ENCODE measurements around the gene BEAN1.
"Not testable (repeated sequence)": the region's sequence is repeated elsewhere in the genome, so short reads cannot be mapped to it uniquely, and the experiment has no call there.

Gene BEAN1

DNA sequence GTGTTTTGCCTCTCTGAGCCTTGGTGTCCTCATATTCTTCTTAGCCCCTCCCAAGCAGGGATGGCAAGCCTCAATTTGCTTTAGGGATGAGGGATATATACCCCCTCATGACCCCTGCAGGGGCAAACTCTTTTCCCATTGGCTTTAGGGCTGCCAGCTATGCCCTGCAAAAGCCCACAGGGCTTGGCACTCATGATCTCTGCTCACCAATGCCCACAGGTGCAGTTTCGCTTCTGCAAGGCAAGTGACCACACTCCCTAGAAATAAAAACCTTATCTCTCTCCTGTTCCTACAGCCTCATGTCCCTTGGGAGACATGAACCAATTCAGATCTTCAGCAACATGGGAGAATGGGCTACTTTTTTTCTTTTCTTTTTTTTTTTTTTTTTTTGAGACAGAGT lies 8.8 kb downstream of the BEAN1 start:
- DNase-seq (ENCODE audit: low read depth, low spot score): no peak
- no peak overlapping the region for H3K4me3 ChIP-seq (ENCODE audit: low read length)

DNA sequence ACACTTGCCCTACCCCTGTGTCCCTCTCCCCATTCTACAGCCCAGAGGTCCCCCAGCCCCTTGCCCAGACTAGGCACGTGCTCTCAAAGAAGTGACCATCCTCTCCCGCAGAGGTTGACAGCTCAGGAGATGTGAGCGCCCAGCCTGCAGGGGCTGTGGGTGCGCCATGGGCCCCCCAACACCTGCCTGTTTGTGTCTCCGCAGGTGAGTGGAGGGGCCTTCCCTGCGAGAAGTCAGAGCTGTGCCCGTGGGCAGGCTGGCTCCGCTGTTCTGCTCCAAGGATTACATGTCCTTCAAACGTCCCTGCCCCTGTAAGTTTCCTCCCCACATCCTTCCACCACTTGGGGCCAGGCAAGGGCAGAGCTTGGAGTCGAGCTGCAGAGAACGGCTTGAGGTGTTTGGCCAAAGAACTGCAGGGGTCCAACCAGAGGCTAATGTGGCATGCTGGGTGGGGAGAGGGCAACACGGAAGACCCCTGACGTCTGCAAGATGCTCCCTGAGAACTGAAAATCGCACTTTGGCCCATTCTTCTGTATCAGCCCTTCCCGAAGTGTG lies 10.4 kb downstream of the BEAN1 start:
- no peak overlapping the region for H3K4me3 ChIP-seq (ENCODE audit: low read length)
- no peak for DNase-seq (ENCODE audit: low read depth, low spot score)

DNA sequence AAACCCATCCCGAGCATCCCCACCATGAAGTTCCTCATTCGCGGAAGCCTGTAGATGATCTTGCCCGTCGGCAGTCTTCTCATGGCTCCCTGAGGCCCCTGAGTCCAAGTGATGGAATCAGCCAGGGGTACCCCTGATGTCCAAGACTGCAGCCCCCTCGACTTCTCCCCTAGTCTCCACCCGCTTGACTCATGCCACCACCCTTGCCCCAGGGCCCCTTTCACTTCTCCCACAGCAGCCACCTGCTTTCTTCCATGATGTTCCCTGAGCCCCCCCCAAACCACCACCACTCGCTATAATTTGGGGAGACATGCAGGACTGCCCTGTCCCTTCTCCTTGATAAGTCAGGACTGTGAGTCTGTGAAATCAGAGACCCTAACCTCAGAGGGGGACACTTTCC lies 11.4 kb downstream of the BEAN1 start:
- DNase-seq (ENCODE audit: low read depth, low spot score): no peak
- H3K4me3 ChIP-seq (ENCODE audit: low read length): no peak overlapping the region

DNA sequence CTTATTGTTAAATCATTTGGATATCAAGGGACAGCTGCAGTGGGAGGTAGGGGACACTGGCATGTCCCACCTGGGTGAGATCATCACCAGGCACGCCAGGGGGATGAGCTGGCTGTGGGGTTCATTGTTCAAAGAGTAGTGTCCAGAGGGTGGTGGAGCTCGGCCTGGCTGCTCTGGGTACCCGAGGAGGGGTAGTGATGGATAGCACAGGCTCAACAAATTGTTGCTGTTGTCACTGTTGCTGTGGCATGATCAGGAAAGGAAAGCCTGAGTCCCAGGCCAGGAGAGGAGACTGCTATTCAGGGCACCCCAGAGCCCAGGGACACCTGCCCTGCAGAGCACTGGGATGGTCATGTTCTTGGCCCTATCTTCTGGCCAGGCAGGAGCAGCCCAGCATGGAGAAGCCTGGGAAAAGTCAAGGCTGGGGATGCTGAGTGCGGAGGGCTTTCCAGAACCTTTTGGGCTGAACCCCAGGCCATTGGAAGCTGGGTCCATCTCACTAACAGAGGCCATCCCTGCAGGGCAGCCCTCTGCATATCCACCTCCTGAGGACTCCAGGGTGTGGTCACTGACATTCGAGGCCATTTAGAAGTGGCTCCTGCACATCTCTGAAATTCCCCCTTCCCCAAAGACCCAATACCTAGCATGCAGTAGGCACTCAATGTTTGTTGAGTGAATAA lies 12.1 kb downstream of the BEAN1 start:
- DNase-seq (ENCODE audit: low read depth, low spot score): no peak
- H3K4me3 ChIP-seq (ENCODE audit: low read length): no peak overlapping the region

DNA sequence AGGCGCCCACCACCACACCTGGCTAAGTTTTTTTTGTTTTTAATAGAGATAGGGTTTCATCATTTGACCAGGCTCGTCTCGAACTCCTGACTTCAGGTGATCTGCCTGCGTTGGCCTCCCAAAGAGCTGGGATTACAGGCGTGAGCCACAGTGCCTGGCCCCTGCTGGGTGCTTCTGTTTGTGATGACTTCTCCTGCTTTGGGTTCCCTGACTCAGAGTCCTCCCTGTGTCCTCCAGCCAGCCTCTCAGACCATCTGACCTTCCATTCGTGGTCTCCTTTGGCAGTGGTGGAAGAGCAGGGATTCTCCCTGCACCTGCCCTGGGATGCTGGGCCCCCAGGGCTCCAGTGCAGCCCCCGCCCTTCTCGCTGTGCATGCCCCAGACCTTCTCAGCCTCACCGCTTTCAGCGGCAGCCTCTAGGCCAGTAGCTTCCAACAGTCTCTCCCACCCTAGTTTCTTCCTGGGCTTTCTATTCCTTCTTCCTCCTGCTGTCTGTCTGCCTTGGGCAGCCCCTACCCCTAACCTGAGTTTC lies 13.2 kb downstream of the BEAN1 start:
- DNase-seq (ENCODE audit: low read depth, low spot score): no peak
- no peak overlapping the region for H3K4me3 ChIP-seq (ENCODE audit: low read length)

DNA sequence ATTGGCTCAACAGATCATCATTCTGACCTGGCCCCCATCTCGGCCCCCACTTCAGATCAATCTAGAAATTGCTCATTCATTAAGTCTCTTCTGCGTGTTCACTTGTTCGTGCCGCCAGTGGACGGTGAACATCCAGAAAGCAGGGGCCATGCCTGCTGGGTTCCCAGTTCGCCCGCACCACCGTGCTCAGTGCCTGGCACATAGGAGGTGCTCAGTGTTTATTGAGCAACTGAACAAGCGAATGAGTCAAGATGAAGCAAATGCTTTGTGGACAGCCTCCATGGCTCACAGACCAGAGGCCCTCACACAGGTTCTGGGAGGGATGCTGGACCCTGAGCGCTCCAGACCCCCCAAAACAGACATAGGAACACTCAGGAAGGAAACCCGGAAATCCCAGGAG lies 13.9 kb downstream of the BEAN1 start:
- no peak for DNase-seq (ENCODE audit: low read depth, low spot score)
- H3K4me3 ChIP-seq (ENCODE audit: low read length): no peak overlapping the region

DNA sequence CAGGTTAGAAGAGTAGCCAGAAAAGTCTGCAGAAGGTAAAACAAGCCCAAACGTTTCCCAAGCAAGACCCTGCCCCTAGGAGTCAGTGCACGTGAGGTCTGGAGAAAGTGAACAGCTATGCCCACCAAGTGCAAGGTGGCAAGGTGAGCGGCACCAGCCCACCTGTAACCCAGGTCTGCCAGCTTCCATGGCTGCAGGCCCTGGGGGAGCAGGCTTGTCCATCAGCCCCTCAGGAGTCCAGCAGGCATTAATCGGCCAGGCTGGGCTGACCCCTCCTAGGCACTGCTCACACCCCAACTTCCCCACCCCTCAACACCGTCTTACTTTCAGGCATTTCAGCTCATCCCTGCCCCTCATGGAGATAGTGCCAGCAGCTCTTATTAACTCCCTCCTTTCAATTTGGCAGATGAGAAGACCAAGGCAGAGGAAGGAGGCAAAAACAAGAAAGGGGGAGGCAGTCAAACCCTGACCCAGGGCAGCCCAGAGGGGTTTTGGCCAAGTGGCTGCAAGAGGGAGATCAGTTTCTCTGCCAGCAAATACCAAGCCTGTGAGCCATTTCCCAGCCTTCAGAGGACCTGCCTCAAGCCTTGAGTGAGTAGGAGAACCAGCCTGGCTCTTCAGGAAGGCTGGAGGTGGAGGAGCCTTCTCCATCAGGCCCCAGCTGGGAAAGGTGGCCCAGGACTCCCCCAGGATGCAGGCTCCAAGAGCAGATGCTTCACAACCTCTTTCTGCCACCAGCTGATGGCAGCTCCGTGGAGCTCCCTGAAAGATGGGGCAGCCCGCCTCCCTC lies 14.7 kb downstream of the BEAN1 start:
- DNase-seq (ENCODE audit: low read depth, low spot score): no peak
- H3K4me3 ChIP-seq (ENCODE audit: low read length): no peak overlapping the region

DNA sequence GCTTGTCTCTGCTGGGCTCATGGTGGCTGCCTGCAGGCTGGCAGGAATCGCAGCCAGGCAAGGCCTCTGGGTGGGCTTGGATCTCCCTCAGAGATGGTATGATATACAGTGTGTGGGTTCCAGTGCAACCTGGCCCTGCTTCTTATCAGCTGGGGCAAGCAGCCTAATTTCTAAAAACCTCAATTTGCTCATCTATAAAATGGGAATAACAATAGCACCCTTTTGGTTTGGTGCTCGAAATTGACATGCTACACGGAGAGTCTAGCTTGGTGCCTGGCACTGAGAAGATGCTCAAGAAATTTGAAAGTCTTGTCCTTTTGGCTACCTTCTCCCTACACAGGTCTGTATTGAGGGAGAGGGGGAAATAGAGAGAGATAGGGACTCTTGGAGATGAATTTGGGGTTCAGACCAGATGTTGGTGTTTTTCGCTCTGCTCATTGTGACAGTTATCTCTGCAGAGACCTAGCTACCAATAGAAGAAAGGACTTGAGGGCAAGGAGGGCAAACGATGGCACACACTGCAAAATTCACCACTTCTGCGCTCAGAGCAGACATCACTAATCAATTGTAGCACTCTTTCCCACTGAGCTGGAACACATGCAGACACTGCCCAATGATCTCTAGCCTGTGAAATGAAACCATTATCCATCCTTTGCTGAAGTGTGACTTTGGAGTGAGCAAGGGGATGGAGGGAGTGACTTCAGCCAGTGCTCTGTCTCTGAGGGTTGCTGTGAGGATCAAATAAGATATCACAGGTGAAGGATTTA lies 15.6 kb downstream of the BEAN1 start:
- DNase-seq (ENCODE audit: low read depth, low spot score): no peak
- H3K4me3 ChIP-seq (ENCODE audit: low read length): no peak overlapping the region

DNA sequence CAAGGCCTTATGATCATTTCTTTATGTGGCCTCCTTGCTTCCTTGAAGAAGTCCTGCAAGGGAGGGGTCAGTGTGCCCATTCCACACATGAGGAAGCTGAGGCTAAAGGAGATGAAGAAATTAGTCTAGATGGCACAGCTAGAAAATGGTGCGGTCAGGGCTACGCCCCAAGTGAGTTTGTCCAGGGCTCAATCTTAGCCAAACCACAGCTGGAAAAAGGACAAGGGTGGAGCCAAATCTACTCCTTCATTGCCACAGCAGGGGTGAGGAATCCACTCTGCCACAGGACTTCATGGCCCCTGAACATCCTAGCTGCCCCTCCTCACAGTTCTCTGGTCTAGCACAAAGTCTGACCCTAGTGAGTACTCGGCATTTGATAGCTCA lies 16.2 kb downstream of the BEAN1 start:
- no peak overlapping the region for H3K4me3 ChIP-seq (ENCODE audit: low read length)
- DNase-seq (ENCODE audit: low read depth, low spot score): no peak

DNA sequence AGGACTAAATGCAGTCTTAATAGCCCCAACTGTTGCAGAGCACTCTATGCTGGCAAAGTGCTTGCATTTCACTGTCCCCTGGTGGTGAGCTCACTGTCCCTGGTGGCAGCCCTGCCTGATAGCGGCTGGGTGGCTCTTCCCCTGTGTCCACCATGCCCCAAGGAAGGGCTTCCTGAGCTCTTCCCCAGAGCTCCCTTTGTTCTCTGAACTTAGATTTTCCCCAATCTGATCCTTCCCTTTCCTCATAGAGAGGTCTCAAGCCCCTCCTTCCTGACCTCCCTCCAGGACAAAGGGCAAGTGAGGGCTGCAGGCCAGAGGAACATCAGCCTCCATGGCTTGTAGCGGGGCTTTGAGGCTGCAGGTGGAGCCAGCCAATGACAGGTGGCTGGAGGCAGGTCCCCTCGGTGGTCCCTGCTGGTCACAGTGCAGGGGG lies 17.0 kb downstream of the BEAN1 start:
- DNase-seq (ENCODE audit: low read depth, low spot score): no peak
- no peak overlapping the region for H3K4me3 ChIP-seq (ENCODE audit: low read length)

DNA sequence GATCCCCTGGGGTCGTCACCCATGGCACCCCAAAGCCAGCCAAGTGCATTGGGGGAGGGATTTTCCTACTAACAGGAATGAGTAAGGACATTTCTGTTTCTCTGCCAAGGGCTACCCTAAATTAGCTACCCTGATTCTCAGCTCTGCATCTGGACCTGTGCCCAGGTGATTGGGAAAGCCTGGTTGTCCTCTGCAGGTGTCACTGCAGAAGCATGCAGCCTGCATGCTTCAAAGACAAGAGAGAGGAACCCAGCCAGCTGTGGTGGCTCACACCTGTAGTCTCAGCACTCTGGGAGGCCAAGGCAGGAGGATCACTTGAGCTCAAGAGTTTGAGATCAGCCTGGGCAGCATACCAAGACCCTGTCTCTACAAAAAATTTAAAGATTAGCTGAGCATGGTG lies 19.6 kb downstream of the BEAN1 start:
- no peak overlapping the region for H3K4me3 ChIP-seq (ENCODE audit: low read length)
- DNase-seq (ENCODE audit: low read depth, low spot score): no peak

DNA sequence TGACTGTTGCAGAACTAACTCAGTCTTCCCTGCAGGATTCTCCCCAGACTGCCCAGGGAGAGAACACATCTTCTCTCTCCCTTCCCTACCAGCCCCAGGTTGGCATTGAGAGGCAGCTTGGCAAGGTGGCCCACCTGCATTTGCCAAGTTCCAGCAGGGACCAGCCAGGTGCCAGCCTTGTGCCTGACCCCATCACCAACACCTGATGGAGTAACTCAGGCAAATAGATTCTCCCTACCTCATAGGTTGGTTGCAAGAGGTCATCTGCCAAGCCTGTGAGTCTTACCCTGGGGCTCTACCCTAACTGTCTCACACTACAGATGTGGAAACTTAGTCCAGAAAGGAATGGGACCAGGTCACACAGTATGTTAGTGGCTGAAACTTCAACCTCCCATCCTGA lies 20.4 kb downstream of the BEAN1 start:
- no peak overlapping the region for H3K4me3 ChIP-seq (ENCODE audit: low read length)
- DNase-seq (ENCODE audit: low read depth, low spot score): no peak

DNA sequence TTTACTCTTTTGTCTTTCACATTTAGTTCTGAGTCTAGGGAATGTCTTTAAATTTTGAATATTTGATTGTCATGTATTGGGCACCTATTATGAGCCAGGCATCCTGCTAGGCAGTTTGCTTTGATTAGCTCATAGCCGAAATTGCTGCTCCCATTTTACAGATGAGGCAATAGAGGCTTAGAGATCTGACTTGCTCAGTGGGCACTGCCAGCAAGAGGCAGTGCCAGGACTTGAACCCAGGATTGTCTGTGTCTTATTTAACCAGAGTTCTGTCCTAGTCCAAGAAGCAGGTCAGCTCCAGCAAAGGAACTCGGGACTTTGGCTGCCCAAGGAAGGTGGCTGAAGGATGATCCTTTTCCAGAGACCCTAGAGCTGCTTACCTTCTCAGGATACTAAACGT lies 24.5 kb downstream of the BEAN1 start:
- H3K4me3 ChIP-seq (ENCODE audit: low read length): no peak overlapping the region
- DNase-seq (ENCODE audit: low read depth, low spot score): no peak

DNA sequence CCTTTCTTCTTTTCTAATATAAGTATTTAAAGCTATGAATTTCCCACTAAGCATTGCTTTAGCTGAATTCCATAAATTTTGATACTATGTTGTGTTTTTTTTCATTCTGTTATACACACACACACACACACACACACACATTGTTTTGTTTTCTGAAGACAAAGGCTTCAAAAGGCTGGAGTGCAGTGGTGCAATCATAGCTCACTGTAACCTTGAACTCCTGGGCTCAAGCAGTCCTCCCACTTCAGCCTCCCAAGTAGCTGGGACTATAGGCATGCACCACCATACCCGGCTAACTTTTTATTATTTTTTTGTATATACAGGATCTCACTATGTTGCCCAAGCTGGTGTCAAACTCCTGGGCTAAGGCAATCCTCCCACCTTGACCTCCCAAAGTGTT lies 26.1 kb downstream of the BEAN1 start:
- not testable (repeated sequence) for DNase-seq (ENCODE audit: low read depth, low spot score); H3K4me3 ChIP-seq (ENCODE audit: low read length)

DNA sequence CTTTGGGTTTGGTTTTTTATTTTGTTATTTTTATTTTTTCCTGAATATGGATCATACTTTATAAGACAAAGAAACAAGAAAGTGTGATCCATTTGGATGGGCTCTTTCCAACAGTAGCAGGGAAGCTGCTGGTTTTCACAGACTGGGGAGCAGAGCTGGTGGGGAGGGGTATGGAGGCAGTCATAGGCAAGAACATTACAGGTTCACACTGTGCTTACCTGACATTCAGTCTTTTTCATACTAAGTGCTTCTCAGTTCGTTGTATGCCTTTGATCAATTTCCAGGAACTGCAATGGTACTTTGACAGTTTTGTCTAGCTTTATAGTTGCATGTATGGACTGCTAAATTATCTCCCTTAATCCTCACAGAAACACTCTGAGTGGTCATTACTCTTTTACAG lies 27.7 kb downstream of the BEAN1 start:
- DNase-seq (ENCODE audit: low read depth, low spot score): no peak
- no peak overlapping the region for H3K4me3 ChIP-seq (ENCODE audit: low read length)

DNA sequence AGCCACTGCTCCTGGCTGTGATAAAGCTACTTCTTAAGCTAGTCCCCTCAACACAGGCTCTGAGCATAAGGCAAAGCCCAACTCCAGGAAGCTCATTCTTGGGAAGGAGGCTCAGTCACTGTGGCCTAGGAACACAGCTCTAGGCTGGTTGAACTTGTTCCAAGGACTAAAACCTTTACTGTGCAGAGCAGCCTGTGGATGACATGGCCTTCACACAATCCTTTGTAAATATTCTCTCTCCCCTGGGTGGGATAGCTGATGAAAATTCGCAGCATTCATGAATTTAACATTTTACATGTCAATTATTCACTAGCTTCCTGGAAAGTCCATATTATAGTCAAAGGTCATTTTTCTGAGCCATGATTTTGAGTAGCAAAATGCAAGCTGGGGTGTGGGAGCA lies 28.9 kb downstream of the BEAN1 start:
- DNase-seq (ENCODE audit: low read depth, low spot score): no peak
- no peak overlapping the region for H3K4me3 ChIP-seq (ENCODE audit: low read length)

DNA sequence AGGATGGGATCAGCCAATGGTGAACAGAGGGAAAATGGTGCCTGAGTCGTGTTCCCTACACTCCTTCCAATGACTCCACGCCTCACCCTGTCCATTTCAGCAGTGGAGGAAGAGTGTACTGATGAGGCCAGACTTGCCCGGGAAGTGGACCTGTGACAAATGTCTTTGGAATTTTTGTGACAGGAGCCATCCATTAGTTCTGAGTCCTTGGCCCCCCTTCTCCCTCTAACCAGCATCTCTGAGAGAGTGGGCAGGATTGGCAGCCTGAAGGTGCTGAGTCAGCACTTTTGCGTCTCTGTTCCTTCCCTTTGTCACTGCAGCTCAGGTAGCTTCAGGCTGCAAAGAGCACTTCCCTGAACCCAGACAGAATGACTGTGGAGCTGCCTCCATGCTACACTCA lies 30.8 kb downstream of the BEAN1 start:
- no peak for DNase-seq (ENCODE audit: low read depth, low spot score)
- no peak overlapping the region for H3K4me3 ChIP-seq (ENCODE audit: low read length)

DNA sequence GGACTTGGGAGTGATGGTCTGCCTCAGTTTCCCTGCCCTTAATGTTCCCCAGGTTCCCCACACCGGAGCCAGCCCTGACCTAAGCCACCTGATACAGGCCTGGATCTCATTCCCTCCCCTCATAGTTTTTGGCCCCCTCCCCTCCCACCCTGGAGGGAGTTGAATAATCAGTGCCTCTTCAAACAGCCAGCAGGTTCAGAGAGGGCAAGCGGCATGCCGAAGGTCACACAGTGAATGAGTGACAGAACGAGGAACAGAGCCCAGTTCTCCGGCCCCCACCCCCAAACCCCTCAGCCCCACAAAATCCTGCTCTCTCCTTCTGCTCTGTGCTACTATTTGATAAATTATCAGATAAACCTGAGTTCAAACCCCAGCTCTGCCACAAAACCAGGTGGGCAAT lies 31.2 kb downstream of the BEAN1 start:
- DNase-seq (ENCODE audit: low read depth, low spot score): no peak
- no peak overlapping the region for H3K4me3 ChIP-seq (ENCODE audit: low read length)

DNA sequence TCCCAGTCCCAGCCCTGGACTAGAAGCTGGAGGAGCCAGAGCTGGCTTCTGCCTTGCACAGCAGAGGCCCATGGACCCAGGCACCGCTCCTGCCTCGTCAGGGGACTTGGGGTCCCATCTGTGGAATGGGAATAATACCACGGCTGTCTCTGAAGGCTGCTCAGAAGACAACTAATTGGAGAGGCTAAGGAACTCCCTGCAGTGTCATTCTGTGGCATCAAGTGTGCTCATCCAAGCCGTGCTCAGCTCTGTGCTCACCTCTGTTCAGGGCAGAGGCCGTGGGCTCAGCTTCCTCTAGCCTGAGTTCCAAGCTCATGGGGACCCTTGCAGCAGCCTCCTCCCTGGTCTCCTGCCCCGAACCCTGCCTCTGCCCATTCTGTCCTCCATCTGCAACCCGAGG lies 31.8 kb downstream of the BEAN1 start:
- DNase-seq (ENCODE audit: low read depth, low spot score): no peak

DNA sequence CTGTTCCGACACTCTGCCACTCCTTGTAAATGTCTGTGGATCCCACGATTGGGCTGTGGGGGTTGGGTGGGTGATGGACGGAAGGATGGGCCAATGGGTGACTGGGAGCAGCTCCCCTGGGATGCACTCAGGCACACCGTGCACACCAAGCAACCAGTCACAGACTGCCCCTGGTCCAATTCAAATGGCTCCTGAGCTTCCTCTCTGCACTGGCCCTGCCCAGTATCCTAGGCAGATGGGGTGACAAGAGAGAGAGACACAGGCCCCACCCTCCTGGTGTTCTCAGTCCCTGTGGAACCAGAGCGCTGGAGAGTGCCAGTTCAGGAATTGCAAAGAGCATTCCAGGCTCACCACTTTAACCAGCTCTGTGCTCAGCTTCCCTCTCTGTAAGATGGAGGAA lies 32.8 kb downstream of the BEAN1 start:
- no peak for DNase-seq (ENCODE audit: low read depth, low spot score)
- H3K4me3 ChIP-seq (ENCODE audit: low read length): no peak overlapping the region

More for the DNA sequence above, 31.8 kb downstream of the BEAN1 start:
- H3K4me3 ChIP-seq (ENCODE audit: low read length): no peak overlapping the region
